ENCODE measurements around the gene GPC6.

DNA sequence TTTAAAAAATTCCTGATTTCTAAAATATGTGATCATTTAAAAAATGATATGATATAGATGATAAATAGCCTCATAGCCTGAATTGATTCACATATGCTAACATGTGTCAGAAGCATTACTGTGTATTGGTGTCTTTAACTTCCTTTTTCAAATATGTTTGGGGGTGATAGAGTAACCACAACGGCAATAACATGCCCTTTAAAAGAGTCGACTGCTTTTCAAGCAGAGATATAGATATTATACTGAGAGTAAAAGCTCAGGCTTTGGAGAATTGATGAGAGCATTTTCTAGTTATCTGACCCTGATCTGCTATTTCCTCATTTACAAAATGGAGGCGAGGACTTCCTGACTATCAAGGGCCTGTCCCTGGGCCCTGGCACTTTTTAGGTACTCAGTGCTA is 992.3 kb downstream of the GPC6 start:
- TF ChIP-seq, protein P1, sequence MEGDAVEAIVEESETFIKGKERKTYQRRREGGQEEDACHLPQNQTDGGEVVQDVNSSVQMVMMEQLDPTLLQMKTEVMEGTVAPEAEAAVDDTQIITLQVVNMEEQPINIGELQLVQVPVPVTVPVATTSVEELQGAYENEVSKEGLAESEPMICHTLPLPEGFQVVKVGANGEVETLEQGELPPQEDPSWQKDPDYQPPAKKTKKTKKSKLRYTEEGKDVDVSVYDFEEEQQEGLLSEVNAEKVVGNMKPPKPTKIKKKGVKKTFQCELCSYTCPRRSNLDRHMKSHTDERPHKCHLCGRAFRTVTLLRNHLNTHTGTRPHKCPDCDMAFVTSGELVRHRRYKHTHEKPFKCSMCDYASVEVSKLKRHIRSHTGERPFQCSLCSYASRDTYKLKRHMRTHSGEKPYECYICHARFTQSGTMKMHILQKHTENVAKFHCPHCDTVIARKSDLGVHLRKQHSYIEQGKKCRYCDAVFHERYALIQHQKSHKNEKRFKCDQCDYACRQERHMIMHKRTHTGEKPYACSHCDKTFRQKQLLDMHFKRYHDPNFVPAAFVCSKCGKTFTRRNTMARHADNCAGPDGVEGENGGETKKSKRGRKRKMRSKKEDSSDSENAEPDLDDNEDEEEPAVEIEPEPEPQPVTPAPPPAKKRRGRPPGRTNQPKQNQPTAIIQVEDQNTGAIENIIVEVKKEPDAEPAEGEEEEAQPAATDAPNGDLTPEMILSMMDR (IDR thresholded peaks at IDR 0.05) = no peak
- TF ChIP-seq POLR2A (IDR thresholded peaks at IDR 0.05) = no peak

All from vagina (tissue), 2 donors.